OCI-LY1 (cell line): ENCODE data around the gene VWA5B1.

Source experiments
- H2AFZ ChIP-seq: fragments of 200-600 bp; sonication (generic), shearing (Covaris generic); 2 replicates; pipeline ENCODE4 v1.6.0; 2014; ENCODE audit warnings: antibody characterized with exemption, mild to moderate bottlenecking, low read length
- H3F3A ChIP-seq: fragments of 200-600 bp; sonication (generic), shearing (Covaris generic); 2 replicates; pipeline ENCODE4 v1.6.0; 2014; ENCODE audit warnings: mild to moderate bottlenecking, antibody characterized with exemption, low read length, moderate library complexity; ENCODE audit not compliant: insufficient read depth
- H3K27ac ChIP-seq: fragments of 200-600 bp; sonication (generic); 2 replicates; pipeline ENCODE4 v1.5.1; 2014; ENCODE audit warnings: low read length, mixed run types, mild to moderate bottlenecking, low read depth; ENCODE audit not compliant: poor library complexity, severe bottlenecking
- H3K27me3 ChIP-seq: fragments of 200-600 bp; sonication (generic); 2 replicates; pipeline ENCODE4 v1.6.0; 2014; ENCODE audit warnings: antibody characterized with exemption, mild to moderate bottlenecking, low read length, moderate library complexity; ENCODE audit not compliant: insufficient read depth
- H3K36me3 ChIP-seq: fragments of 200-600 bp; sonication (generic); 2 replicates; pipeline ENCODE4 v1.6.1; 2014; ENCODE audit warnings: mild to moderate bottlenecking, antibody characterized with exemption, low read length, moderate library complexity, mixed read lengths; ENCODE audit not compliant: insufficient read depth
- H3K4me1 ChIP-seq: fragments of 200-600 bp; sonication (generic); 2 replicates; pipeline ENCODE4 v1.5.1; 2014; ENCODE audit warnings: mild to moderate bottlenecking, low read length, moderate library complexity; ENCODE audit not compliant: insufficient read depth, severe bottlenecking
- H3K4me2 ChIP-seq: fragments of 200-600 bp; sonication (generic), shearing (Covaris generic); 2 replicates; pipeline ENCODE4 v1.6.1; 2014; ENCODE audit warnings: low read length
- H3K4me3 ChIP-seq: fragments of 200-600 bp; sonication (generic); 2 replicates; pipeline ENCODE4 v1.5.1; 2014; ENCODE audit warnings: low read length, low read depth, mild to moderate bottlenecking, mixed read lengths; ENCODE audit not compliant: poor library complexity, severe bottlenecking
- H3K79me2 ChIP-seq: fragments of 200-600 bp; shearing (Covaris generic); 2 replicates; pipeline ENCODE4 v1.6.1; 2016; ENCODE audit warnings: mixed run types, low read length, mixed read lengths; ENCODE audit not compliant: insufficient read depth
- H3K9ac ChIP-seq: fragments of 200-600 bp; sonication (generic), shearing (Covaris generic); 2 replicates; pipeline ENCODE4 v1.6.1; 2014; ENCODE audit warnings: mild to moderate bottlenecking, low read length, mixed read lengths
- H3K9me2 ChIP-seq: fragments of 200-600 bp; sonication (generic), shearing (Covaris generic); 2 replicates; pipeline ENCODE4 v1.6.1; 2014; ENCODE audit warnings: low read depth, mild to moderate bottlenecking, low read length, mixed read lengths
- H3K9me3 ChIP-seq: fragments of 200-600 bp; shearing (Covaris generic); 2 replicates; pipeline ENCODE4 v1.6.1; 2014; ENCODE audit warnings: low read length, mixed read lengths
- H4K20me1 ChIP-seq: fragments of 200-600 bp; sonication (generic), shearing (Covaris generic); 2 replicates; pipeline ENCODE4 v1.6.0; 2016; ENCODE audit warnings: mild to moderate bottlenecking, low read length; ENCODE audit not compliant: insufficient read depth
- EZH2 ChIP-seq: fragments of 200-600 bp; sonication (generic), shearing (Covaris generic); IDR thresholded peaks from 2 replicates; pipeline ENCODE4 v1.8.0; 2017; ENCODE audit warnings: borderline replicate concordance, mixed run types, mild to moderate bottlenecking, antibody characterized with exemption, low read length, moderate library complexity, mixed read lengths
- TF ChIP-seq, protein P1 (sequence below): fragments of 200-600 bp; sonication (generic), shearing (Covaris generic); IDR thresholded peaks from 2 replicates; pipeline ENCODE4 v1.5.1; 2017; ENCODE audit warnings: mild to moderate bottlenecking, antibody characterized with exemption, low read length, moderate library complexity, mixed read lengths

Gene VWA5B1

DNA sequence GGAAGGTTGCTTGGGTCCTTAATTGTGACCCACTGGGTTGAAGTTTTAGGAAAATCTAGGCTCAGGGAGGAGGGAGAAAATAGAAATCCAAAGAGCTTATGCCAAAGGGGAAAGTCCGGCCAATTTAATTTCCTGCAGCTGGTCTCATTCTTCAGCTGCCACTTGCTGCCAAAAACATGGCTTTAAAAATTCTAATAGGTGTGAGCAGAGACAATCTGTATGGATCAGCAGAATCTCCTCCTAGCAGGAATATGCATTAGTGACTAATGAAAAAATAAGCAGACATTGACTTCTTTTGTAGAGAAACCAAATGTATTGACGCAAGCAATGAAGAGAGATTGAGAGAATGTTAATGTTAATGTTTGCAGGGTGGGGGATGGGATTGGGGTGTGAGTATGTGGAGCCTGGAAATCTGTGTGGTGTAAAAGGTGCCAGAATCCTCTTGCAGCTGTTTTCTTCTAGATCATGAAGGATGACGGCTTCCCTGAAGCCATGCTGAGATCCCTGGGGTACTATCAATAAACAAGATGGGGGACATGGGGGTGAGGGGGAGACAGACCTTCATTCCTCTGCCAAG, 35.3 kb downstream of the VWA5B1 start:
- no peak overlapping the region for H3K4me3 ChIP-seq
- no peaks in the 10 kb centered on the region for H3F3A ChIP-seq
- no peaks in the 10 kb centered on the region for H3K36me3 ChIP-seq
- H4K20me1 ChIP-seq = no peaks in the 10 kb centered on the region
- H2AFZ ChIP-seq = no peak overlapping the region
- no peak overlapping the region for H3K4me2 ChIP-seq
- TF ChIP-seq EZH2 = no peak
- TF ChIP-seq, protein P1, sequence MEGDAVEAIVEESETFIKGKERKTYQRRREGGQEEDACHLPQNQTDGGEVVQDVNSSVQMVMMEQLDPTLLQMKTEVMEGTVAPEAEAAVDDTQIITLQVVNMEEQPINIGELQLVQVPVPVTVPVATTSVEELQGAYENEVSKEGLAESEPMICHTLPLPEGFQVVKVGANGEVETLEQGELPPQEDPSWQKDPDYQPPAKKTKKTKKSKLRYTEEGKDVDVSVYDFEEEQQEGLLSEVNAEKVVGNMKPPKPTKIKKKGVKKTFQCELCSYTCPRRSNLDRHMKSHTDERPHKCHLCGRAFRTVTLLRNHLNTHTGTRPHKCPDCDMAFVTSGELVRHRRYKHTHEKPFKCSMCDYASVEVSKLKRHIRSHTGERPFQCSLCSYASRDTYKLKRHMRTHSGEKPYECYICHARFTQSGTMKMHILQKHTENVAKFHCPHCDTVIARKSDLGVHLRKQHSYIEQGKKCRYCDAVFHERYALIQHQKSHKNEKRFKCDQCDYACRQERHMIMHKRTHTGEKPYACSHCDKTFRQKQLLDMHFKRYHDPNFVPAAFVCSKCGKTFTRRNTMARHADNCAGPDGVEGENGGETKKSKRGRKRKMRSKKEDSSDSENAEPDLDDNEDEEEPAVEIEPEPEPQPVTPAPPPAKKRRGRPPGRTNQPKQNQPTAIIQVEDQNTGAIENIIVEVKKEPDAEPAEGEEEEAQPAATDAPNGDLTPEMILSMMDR = no peak
- no peak overlapping the region for H3K9ac ChIP-seq
- H3K27ac ChIP-seq = no peak overlapping the region
- H3K9me3 ChIP-seq = no peaks in the 10 kb centered on the region
- H3K4me1 ChIP-seq = no peaks in the 10 kb centered on the region
- no peaks in the 10 kb centered on the region for H3K79me2 ChIP-seq
- H3K9me2 ChIP-seq = no peaks in the 10 kb centered on the region
- no peaks in the 10 kb centered on the region for H3K27me3 ChIP-seq

- no peak overlapping the region for H2AFZ ChIP-seq
- H3K36me3 ChIP-seq = no peaks in the 10 kb centered on the region
- H3K4me1 ChIP-seq = no peaks in the 10 kb centered on the region
- H3K9me2 ChIP-seq = no peaks in the 10 kb centered on the region
- no peak overlapping the region for H3K9ac ChIP-seq
- H3K4me2 ChIP-seq = no peak overlapping the region
- H3F3A ChIP-seq = no peaks in the 10 kb centered on the region
- H4K20me1 ChIP-seq = no peaks in the 10 kb centered on the region
- no peak overlapping the region for H3K4me3 ChIP-seq
- H3K27me3 ChIP-seq = no peaks in the 10 kb centered on the region
- no peaks in the 10 kb centered on the region for H3K79me2 ChIP-seq
- TF ChIP-seq EZH2 = no peak
- TF ChIP-seq, protein P1 = no peak
- no peaks in the 10 kb centered on the region for H3K9me3 ChIP-seq
- H3K27ac ChIP-seq = no peak overlapping the region
These were observed 36.8 kb downstream of the VWA5B1 start for GRCh38 chr1:20327467-20327866.

DNA sequence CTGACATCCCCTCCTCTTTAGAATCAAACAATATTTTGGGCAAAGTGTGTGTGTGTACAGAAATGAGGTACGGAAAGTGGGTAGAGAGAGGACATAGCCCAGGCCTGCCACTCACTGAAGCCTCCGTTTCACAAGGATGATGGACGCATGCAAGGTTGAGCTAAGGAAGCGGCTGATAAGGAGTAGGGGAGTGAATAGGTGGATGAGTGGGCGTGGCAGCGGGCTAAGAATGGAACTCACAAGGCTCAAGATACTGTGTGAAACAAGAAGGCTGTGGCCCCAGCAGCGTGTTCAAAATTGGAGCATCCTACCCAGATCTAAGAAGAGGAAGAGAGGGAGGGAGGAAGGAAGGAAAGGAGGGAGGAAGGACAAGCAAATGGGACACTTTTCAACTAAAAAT, 37.5 kb downstream of the VWA5B1 start:
- no peaks in the 10 kb centered on the region for H3K9me2 ChIP-seq
- H2AFZ ChIP-seq = no peak overlapping the region
- H3K9ac ChIP-seq = no peak overlapping the region
- H3K4me2 ChIP-seq = no peak overlapping the region
- no peaks in the 10 kb centered on the region for H3K4me1 ChIP-seq
- H3F3A ChIP-seq = no peaks in the 10 kb centered on the region
- no peaks in the 10 kb centered on the region for H3K9me3 ChIP-seq
- H3K36me3 ChIP-seq = no peaks in the 10 kb centered on the region
- H3K79me2 ChIP-seq = no peaks in the 10 kb centered on the region
- H4K20me1 ChIP-seq = no peaks in the 10 kb centered on the region
- TF ChIP-seq EZH2 = no peak
- TF ChIP-seq, protein P1 = no peak
- H3K27me3 ChIP-seq = no peaks in the 10 kb centered on the region
- H3K4me3 ChIP-seq = no peak overlapping the region
- no peak overlapping the region for H3K27ac ChIP-seq
